ENCODE data around the gene CARMIL1. TPM values are rescaled to one million over a fixed set of nuclear protein-coding genes. Genes with fewer than 3 reads are reported as not detected.
A peak's percentile ranks its signal among the peaks of the same experiment; 100 is the strongest.

Gene CARMIL1
- total and polyA plus RNA-seq, 8 donors: 5.9 to 9.4 (median 7.8) TPM

- ATAC-seq: peak; percentile 74 to 82 (median 78)
- peak overlapping the region in 2 of 4 donors; percentile 2 for H3K4me3 ChIP-seq
- peak overlapping the region in 2 of 4 donors; percentile 35 to 45 for H3K27ac ChIP-seq
- H3K4me1 ChIP-seq: peaks cover 10 to 33% (median 29%) of the 10 kb centered on the region in 3 donors
- H3K9me3 ChIP-seq: no peaks in the 10 kb centered on the region
- no peak for DNase-seq
- no peak for FAIRE-seq
- no peaks in the 10 kb centered on the region for H3K36me3 ChIP-seq
- 11 to 48% methylated on average over 5 of the region's 5 CpGs for WGBS, 2 donors
- TF ChIP-seq, protein P1, sequence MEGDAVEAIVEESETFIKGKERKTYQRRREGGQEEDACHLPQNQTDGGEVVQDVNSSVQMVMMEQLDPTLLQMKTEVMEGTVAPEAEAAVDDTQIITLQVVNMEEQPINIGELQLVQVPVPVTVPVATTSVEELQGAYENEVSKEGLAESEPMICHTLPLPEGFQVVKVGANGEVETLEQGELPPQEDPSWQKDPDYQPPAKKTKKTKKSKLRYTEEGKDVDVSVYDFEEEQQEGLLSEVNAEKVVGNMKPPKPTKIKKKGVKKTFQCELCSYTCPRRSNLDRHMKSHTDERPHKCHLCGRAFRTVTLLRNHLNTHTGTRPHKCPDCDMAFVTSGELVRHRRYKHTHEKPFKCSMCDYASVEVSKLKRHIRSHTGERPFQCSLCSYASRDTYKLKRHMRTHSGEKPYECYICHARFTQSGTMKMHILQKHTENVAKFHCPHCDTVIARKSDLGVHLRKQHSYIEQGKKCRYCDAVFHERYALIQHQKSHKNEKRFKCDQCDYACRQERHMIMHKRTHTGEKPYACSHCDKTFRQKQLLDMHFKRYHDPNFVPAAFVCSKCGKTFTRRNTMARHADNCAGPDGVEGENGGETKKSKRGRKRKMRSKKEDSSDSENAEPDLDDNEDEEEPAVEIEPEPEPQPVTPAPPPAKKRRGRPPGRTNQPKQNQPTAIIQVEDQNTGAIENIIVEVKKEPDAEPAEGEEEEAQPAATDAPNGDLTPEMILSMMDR (IDR thresholded peaks at IDR 0.05): no peak
- intact Hi-C loops (cut with DNase I): no loop called here
- no peaks in the 10 kb centered on the region for H3K27me3 ChIP-seq
Observed at GRCh38 chr6:25661129-25661779, 382.1 kb downstream of the CARMIL1 start.

DNA sequence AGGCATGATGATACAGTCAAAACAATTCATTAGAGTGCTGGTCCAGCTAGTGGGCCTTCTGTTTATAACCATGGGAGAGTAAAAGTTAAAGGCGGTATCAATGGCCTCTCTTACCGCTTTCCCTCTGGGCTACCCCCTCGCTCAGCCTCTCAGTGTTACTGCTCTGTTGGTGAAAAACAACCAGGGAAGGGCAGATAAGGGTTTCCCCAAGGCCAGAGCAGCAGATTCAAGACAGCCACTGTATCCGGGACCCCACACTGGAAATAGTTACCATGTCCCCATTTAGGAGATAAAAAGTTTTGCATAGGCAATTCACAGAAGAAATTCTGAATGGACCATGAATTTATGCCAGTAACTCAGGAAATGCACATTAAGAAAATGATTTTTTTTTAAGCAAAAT lies 386.3 kb downstream of the CARMIL1 start:
- TF ChIP-seq, protein P1 (IDR thresholded peaks at IDR 0.05): no peak
- no peaks in the 10 kb centered on the region for H3K36me3 ChIP-seq
- H3K27me3 ChIP-seq: no peaks in the 10 kb centered on the region
- no peaks in the 10 kb centered on the region for H3K9me3 ChIP-seq
- WGBS, 2 donors: 78 to 84% methylated on average over 4 of the region's 4 CpGs
- FAIRE-seq (no peak), ATAC-seq (no peak), DNase-seq (no peak)
- H3K27ac ChIP-seq: no peak overlapping the region
- intact Hi-C loops (cut with DNase I): no loop called here
- peaks cover 9 to 54% (median 44%) of the 10 kb centered on the region in 3 donors for H3K4me1 ChIP-seq
- H3K4me3 ChIP-seq: no peak overlapping the region

GRCh38 chr6:25669413-25669812 lies 390.2 kb downstream of the CARMIL1 start:
- TF ChIP-seq, protein P1 (IDR thresholded peaks at IDR 0.05): no peak

More at GRCh38 chr6:25669413-25669812, 390.2 kb downstream of the CARMIL1 start:
- Histone ChIP-seq H3K9me3 (no peaks in the 10 kb centered on the region), H3K4me3 (no peak overlapping the region), H3K36me3 (no peaks in the 10 kb centered on the region), H3K27ac (peak overlapping the region in 2 of 4 donors; percentile 46 to 85), H3K27me3 (no peaks in the 10 kb centered on the region), H3K4me1 (peaks cover 32 to 81% (median 56%) of the 10 kb centered on the region in 3 donors)
- intact Hi-C loops (cut with DNase I): no loop called here
- DNase-seq (no peak), ATAC-seq (no peak), FAIRE-seq (no peak)
- 61 to 63% methylated on average over 5 of the region's 5 CpGs for WGBS, 2 donors

Data from pancreas (tissue), 10 donors.